Measurements from ENCODE around the gene ADAM29.
"Not testable (repeated sequence)": the region's sequence is repeated elsewhere in the genome, so short reads cannot be mapped to it uniquely, and the experiment has no call there.

DNA sequence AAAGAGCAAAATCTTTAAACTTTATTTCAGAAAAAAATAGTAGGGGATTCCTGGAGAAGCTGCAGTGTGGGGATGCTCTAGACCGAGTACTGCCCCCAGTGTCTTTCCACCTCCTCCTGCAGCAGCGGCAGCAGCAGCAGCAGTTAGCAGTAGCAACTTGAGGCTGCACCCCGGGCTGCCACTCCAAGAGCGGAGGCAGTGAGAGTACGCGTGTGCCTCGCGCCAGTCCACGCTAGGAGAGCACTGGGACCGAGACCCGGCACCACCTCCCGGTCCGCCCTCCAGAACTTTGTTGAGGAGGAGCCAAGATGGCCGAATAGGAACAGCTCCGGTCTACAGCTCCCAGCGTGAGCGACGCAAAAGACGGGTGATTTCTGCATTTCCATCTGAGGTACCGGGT, 101.3 kb downstream of the ADAM29 start:
- TF ChIP-seq, protein P1, sequence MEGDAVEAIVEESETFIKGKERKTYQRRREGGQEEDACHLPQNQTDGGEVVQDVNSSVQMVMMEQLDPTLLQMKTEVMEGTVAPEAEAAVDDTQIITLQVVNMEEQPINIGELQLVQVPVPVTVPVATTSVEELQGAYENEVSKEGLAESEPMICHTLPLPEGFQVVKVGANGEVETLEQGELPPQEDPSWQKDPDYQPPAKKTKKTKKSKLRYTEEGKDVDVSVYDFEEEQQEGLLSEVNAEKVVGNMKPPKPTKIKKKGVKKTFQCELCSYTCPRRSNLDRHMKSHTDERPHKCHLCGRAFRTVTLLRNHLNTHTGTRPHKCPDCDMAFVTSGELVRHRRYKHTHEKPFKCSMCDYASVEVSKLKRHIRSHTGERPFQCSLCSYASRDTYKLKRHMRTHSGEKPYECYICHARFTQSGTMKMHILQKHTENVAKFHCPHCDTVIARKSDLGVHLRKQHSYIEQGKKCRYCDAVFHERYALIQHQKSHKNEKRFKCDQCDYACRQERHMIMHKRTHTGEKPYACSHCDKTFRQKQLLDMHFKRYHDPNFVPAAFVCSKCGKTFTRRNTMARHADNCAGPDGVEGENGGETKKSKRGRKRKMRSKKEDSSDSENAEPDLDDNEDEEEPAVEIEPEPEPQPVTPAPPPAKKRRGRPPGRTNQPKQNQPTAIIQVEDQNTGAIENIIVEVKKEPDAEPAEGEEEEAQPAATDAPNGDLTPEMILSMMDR (IDR thresholded peaks at IDR 0.05) = not testable (repeated sequence)
- not testable (repeated sequence) for TF ChIP-seq POLR2A (IDR thresholded peaks at IDR 0.05)
